ENCODE results near the gene MTA3.

The MTA3 gene

DNA sequence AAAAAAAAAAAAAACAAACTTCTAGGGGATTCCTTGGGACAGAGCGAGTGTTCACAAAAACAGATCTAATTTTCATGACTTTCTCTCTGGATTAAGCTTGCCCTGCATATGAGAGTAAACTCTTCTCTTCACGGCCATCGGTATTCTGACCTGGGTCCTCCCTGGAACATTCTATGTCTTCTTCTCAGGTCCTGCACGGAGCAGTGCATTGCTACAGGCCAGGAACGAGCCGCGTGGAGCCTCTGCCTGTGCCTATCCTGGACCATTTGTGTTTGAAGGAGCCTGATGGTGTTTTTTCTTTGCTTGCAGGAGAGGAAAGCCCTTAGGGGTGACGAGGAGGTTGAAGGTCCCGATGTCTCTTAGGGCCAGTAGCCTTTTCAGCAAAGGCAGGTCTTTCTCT is 197.3 kb downstream of the MTA3 start:
- no peak for DNase-seq

GRCh38 chr2:42767080-42767898 is 198.9 kb downstream of the MTA3 start:
- DNase-seq = no peak

DNA sequence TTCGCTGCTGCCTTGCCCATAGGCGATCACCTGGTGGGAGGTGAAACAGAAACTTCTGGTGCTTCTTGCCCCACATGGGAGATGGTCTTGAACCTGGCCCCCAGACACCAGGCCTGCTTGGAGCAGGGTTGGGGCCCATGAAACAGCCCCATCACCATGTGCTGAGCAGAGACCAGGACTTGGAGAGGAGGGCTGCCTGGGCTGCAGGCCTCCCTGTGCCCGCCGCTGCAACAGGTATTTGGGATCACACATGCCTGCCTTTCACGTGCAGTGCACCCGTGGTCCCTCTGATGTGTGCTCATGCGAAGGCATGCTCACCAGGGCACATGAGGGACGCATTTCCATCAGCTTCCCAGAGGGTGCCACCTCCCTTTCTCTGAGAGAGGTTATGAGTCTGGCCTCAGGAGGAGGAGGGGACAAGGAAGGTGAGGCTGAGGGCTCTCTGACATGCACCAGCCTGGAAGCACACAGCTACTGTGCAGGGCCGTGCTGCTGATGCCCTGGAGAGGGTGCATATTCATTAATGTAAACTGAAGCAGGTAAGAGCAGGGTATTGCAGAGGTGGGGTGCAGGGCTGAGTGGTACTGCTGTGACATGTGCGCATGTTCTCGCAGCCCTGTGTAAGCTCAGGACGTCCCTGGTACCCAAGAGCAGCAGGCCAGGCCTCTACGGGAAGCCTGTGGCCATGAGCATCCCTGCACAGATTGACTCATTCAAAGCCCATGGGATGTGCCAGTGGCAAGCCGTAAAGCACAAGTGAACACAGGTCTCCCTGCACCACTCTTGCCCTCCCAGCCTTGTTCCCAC is 199.7 kb downstream of the MTA3 start:
- no peak for DNase-seq

- no peak for DNase-seq
These were observed 200.3 kb downstream of the MTA3 start for GRCh38 chr2:42768706-42769256.

- no peak for DNase-seq
These were observed 201.3 kb downstream of the MTA3 start for GRCh38 chr2:42769583-42770287.

GRCh38 chr2:42770288-42771131 is 202.1 kb downstream of the MTA3 start:
- DNase-seq = no peak

- DNase-seq = no peak
These were observed 203.2 kb downstream of the MTA3 start for GRCh38 chr2:42771546-42772153.

DNA sequence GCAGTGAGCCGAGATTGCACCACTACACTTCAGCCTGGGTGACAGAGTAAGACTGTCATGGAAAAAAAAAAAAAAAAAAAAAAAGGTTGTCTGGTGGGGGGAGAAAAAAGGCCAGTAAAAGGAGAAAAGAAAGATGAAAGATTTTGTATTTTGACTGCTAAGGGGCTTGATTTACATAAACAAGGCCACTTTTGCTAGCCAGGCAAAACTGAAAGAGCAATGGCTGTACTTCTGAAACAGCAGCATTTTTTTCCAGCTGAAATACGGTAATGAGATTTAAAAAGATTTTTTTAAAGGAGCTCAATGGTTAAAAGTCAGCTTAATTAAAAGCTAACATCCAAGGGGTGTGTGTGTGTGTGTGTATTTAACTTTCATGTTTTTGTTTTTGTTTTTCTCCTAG is 206.8 kb downstream of the MTA3 start:
- DNase-seq = no peak

GRCh38 chr2:42775810-42776209 is 207.4 kb downstream of the MTA3 start:
- no peak for DNase-seq

DNA sequence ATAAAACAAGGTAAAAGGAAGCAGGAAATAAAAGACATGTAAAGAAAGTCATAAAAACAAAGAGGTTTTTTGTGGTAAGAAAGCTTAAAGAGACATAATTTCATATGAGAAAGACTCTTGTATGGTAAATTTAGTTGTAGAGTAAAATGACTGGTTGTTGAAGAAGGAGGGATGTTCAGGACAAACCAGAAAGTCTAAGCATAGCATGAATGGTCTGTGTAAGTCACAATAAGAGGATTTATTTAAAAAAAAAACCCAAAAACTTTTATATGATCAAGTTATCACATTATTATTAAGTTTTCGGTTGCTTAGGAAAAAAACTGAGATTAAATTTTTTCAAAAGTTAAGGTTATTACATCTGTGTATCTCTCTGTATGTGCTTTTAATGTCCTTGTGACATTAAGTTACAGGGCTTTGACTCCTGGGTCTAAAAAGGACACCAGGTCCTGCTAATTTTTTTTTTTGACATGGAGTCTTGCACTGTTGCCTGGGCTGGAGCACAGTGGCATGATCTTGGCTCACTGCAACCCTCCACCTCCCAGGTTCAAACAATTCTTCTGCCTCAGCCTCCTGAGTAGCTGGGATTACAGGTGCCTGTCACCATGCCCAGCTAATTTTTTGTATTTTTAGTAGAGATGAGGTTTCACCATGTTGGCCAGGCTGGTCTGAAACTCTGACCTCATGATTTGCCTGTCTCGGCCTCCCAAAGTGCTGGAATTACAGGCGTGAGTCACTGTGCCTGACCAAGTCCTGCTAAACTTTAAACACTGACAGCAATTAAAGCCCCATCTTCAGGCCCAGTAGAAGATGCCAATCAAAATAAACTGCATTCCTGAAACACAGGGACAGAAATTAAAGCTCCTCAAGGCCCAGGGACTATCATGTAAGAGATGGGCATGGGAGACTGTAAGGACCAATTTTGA is 209.7 kb downstream of the MTA3 start:
- DNase-seq = no peak

- DNase-seq = no peak
These were observed 212.7 kb downstream of the MTA3 start for GRCh38 chr2:42781181-42781580.

GRCh38 chr2:42783511-42783910 is 215.1 kb downstream of the MTA3 start:
- DNase-seq = no peak

DNA sequence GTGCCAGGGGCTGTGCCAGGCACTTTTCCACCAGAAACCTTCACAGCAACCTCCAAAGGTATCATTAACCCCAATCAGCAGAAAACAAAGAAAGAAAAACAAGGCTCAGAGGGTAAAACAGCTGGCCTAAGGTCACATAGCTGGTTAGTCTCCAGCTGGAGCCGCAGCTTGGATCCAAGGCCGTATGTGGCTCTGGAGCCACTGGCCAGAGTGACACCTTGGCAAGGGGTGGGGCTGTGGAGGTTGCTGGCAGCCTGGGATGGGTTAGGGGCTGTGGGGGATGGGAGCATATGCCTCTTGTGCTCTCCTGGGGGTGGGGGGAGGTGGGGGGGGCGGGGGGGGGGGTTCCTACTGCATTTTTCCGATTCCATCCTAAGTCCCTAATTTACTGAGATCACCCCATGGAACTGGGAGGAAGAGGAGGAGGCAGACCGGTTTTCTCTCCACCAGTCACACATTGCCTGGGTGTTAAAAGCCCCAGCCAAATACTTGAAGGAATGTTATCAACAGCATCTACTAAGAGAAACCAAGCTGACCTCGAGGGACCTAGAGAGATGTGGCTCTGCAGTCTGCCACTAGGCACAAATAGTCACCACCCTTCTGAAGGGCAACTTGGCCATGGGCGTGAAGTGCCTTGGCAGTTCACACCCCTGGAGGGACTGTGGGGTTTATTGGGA is 215.9 kb downstream of the MTA3 start:
- no peak for DNase-seq

DNA sequence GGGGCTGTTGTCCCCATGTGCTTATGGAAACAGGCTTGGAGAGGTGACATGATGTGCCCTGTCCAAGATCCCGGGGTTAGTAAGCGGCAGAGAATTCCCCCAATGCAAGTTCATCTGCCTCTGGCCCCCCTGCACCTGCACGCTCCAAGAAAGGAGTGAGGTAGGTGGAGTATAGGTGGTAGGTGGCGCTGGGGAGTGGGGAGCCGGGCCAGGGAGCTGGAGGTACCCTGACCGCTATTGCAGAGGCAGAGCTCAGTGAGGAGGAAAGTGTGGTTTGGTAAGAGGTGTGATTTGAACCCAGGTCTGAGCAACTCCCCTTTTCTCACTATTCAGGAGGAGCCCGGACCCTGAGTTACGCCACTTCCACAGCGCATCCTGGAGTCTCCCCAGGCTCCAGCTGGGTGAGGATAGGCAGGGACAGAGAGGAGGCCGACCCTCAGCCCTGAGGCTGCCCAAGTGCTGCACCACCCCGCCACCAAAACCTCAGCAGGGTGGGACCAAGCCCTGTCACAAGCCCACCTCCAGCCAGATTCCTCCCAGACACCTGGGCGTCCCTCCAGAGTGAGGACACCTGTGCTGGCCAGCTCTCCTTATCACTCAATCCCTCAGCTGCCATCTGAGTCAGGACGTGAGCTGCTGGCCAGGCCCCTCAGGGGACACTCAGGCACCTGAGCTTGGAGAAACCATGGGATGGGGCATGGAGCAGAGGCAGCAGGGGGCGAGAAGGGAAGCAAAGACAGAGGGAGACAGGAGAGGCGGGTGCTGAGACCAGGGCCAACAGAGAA is 218.3 kb downstream of the MTA3 start:
- DNase-seq = no peak

DNA sequence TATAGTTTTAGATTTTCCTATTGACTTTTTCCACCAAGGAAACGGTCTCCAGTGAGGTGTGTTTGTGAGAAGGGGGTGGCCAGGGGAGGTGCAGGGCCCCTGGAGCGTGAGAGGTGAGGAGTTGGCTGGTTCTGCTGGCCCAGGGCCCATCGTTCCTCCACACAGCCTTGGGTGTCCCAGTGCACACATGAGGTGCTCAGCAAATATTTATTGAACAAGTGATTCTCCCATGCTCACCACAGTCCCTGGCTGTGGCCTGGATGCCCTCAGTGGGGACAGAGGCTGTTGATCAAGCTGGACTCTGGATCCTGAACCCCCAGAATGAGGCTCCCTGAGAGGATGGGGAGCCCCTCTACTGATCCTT is 219.0 kb downstream of the MTA3 start:
- DNase-seq = no peak

GRCh38 chr2:42787788-42788477 is 219.5 kb downstream of the MTA3 start:
- DNase-seq = no peak

GRCh38 chr2:42788478-42788793 is 220.0 kb downstream of the MTA3 start:
- DNase-seq = no peak

GRCh38 chr2:42788882-42789281 is 220.4 kb downstream of the MTA3 start:
- no peak for DNase-seq

GRCh38 chr2:42789751-42790150 is 221.3 kb downstream of the MTA3 start:
- DNase-seq = no peak
